Cardiac muscle cell (in vitro differentiated cells and primary cell): ENCODE data around the gene DUSP22. TPM values are rescaled to one million over a fixed set of nuclear protein-coding genes. Genes with fewer than 3 reads are reported as not detected.

Experiments used
- DNase-seq, 2 donors: peaks; one replicate each; pipeline versions ENCODE4 v3.0.0 to v3.0.0-alpha.2; 2010 to 2017; ENCODE audit warnings: low read depth in 1 of 2, low spot score in 1 of 2
- H3K27ac ChIP-seq: fragments of 200-600 bp; sonication (generic); 2 replicates; pipeline ENCODE4 v1.5.1; 2016
- H3K27me3 ChIP-seq: fragments of 200-600 bp; sonication (generic); 2 replicates; pipeline ENCODE4 v1.6.0; 2016; ENCODE audit warnings: control low read depth
- H3K36me3 ChIP-seq: fragments of 200-600 bp; sonication (generic); 2 replicates; pipeline ENCODE4 v1.5.1; 2016; ENCODE audit warnings: control low read depth
- H3K4me1 ChIP-seq: fragments of 200-600 bp; sonication (generic); 2 replicates; pipeline ENCODE4 v1.8.1; 2017; ENCODE audit warnings: low read depth, mild to moderate bottlenecking, mixed run types
- H3K4me3 ChIP-seq: fragments of 200-600 bp; sonication (generic); 2 replicates; pipeline ENCODE4 v1.5.1; 2016; ENCODE audit warnings: mild to moderate bottlenecking
- H3K9me3 ChIP-seq: fragments of 200-600 bp; sonication (generic); 2 replicates; pipeline ENCODE4 v1.5.1; 2017; ENCODE audit warnings: low read depth, mild to moderate bottlenecking, control low read depth
- polyA plus RNA-seq: library from polyadenylated mRNA; unstranded; fragments of >200 nt; fragmentation: Nextera tagmentation; extraction: Ambion mirVana; gene quantifications from 2 replicates; pipeline ENCODE4 v1.2.1, GENCODE V29; 2016
- total RNA-seq: library from RNA; depleted of rRNA; stranded (reverse); fragments of >200 nt; gene quantifications from 2 replicates; pipeline ENCODE4 v1.2.3, GENCODE V29; 2016
- TF ChIP-seq, protein P1 (sequence below): IDR thresholded peaks from 2 replicates; pipeline ENCODE4 v1.5.1; 2012; ENCODE audit warnings: low read depth, mild to moderate bottlenecking, low read length

The DUSP22 gene
- total and polyA plus RNA-seq, 2 experiments from 2014 or later = 50.7 to 89.3 TPM

GRCh38 chr6:309947-310346 is 17.7 kb downstream of the DUSP22 start:
- no peak overlapping the region for H3K27ac ChIP-seq
- peaks cover 4% of the 10 kb centered on the region for H3K9me3 ChIP-seq
- no peaks in the 10 kb centered on the region for H3K27me3 ChIP-seq
- TF ChIP-seq, protein P1, sequence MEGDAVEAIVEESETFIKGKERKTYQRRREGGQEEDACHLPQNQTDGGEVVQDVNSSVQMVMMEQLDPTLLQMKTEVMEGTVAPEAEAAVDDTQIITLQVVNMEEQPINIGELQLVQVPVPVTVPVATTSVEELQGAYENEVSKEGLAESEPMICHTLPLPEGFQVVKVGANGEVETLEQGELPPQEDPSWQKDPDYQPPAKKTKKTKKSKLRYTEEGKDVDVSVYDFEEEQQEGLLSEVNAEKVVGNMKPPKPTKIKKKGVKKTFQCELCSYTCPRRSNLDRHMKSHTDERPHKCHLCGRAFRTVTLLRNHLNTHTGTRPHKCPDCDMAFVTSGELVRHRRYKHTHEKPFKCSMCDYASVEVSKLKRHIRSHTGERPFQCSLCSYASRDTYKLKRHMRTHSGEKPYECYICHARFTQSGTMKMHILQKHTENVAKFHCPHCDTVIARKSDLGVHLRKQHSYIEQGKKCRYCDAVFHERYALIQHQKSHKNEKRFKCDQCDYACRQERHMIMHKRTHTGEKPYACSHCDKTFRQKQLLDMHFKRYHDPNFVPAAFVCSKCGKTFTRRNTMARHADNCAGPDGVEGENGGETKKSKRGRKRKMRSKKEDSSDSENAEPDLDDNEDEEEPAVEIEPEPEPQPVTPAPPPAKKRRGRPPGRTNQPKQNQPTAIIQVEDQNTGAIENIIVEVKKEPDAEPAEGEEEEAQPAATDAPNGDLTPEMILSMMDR = no peak
- peaks cover 12% of the 10 kb centered on the region for H3K4me1 ChIP-seq
- no peak overlapping the region for H3K4me3 ChIP-seq
- no peak for DNase-seq
- H3K36me3 ChIP-seq = no peaks in the 10 kb centered on the region

GRCh38 chr6:310671-311070 is 18.4 kb downstream of the DUSP22 start:
- H3K27me3 ChIP-seq = no peaks in the 10 kb centered on the region
- H3K4me3 ChIP-seq = no peak overlapping the region

DNA sequence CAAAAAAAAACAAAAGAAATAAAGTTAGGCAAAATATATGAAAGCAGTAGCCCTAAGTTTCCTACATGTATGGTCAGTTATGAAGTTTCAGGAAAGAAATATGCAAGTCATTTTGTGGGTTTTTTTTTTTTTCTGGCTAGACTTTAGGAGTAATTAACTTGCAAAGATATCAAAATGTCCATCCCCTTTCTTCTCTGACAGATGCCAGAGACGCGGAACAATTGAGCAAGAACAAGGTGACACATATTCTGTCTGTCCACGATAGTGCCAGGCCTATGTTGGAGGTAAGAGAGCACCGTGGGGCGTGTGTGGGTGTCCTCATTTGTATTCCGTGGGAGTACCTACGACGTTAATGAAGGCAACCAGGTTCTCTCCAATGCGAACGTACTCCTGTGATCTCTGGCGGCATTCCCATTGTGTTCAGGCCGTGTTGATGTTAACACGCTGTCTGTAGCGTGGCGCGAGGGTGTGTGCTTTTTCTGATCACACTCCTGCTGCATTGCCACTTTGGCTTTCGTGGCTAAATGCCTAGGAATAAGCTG is 19.5 kb downstream of the DUSP22 start:
- H3K9me3 ChIP-seq = no peaks in the 10 kb centered on the region
- H3K4me3 ChIP-seq = no peak overlapping the region
- H3K4me1 ChIP-seq = no peaks in the 10 kb centered on the region

More at GRCh38 chr6:310671-311070, 18.4 kb downstream of the DUSP22 start:
- no peak for DNase-seq
- no peak overlapping the region for H3K27ac ChIP-seq
- H3K36me3 ChIP-seq = no peaks in the 10 kb centered on the region
- TF ChIP-seq, protein P1 = no peak
- peaks cover 5% of the 10 kb centered on the region for H3K4me1 ChIP-seq
- no peaks in the 10 kb centered on the region for H3K9me3 ChIP-seq

DNA sequence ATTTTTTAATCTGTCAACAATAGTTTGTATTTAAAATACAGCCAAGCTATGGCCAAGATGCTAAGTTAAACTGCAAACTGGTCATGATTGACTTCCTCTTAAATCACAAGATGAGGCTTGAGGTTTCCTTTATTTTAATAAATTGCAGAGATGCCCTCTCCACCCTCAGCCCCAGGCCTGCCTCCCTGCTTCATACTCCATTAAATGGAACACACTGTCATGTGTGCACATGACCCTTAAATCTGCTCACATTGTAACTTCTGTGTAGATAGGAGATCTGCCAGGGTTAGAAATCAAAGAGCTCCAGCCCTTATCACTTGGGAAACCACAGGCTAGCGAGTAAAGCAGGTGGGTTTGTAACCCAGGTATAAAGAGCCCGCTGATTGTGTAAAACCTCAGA is 20.8 kb downstream of the DUSP22 start:
- H3K9me3 ChIP-seq = no peaks in the 10 kb centered on the region
- DNase-seq = no peak
- H3K27ac ChIP-seq = no peak overlapping the region
- TF ChIP-seq, protein P1 = no peak
- H3K27me3 ChIP-seq = no peaks in the 10 kb centered on the region
- no peak overlapping the region for H3K4me3 ChIP-seq
- H3K4me1 ChIP-seq = no peaks in the 10 kb centered on the region
- H3K36me3 ChIP-seq = no peaks in the 10 kb centered on the region

More for the DNA sequence above, 19.5 kb downstream of the DUSP22 start:
- TF ChIP-seq, protein P1 = no peak
- Histone ChIP-seq H3K27me3 (no peaks in the 10 kb centered on the region), H3K36me3 (no peaks in the 10 kb centered on the region), H3K27ac (no peak overlapping the region)
- DNase-seq = no peak

GRCh38 chr6:313917-314316 is 21.6 kb downstream of the DUSP22 start:
- Histone ChIP-seq H3K4me1 (no peaks in the 10 kb centered on the region), H3K27me3 (no peaks in the 10 kb centered on the region), H3K4me3 (no peak overlapping the region), H3K9me3 (no peaks in the 10 kb centered on the region), H3K36me3 (no peaks in the 10 kb centered on the region), H3K27ac (no peak overlapping the region)
- DNase-seq = no peak
- TF ChIP-seq, protein P1 = no peak
